DND-41 (cell line): Measurements from ENCODE around the gene STT3B.
"Not testable (repeated sequence)": the region's sequence is repeated elsewhere in the genome, so short reads cannot be mapped to it uniquely, and the experiment has no call there.

Experiments
- EZH2 ChIP-seq: IDR thresholded peaks from 3 replicates; pipeline ENCODE4 v1.6.1; 2012; ENCODE audit warnings: borderline replicate concordance, low read depth, mild to moderate bottlenecking, moderate library complexity, low read length, inconsistent platforms; ENCODE audit not compliant: severe bottlenecking
- TF ChIP-seq, protein P1 (sequence below): IDR thresholded peaks from 2 replicates; pipeline ENCODE4 v1.5.1; 2012; ENCODE audit warnings: borderline replicate concordance, low read length, moderate library complexity, mild to moderate bottlenecking; ENCODE audit not compliant: poor library complexity, severe bottlenecking; ENCODE audit errors: extremely low read depth

DNA sequence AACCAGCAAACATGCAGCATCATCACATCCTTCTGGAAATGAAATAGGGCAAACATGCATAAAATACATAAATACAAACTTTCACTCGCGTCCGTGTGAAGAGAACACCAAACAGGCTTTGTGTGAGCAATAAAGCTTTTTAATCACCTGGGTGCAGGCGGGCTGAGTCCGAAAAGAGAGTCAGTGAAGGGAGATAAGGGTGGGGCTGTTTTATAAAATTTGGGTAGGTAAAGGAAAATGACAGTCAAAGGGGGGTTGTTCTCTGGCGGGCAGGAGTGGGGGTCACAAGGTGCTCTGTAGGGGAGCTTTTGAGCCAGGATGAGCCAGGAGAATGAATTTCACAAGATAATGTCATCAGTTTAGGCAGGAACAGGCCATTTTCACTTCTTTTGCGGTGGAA is 26.2 kb upstream of the STT3B start:
- TF ChIP-seq, protein P1, sequence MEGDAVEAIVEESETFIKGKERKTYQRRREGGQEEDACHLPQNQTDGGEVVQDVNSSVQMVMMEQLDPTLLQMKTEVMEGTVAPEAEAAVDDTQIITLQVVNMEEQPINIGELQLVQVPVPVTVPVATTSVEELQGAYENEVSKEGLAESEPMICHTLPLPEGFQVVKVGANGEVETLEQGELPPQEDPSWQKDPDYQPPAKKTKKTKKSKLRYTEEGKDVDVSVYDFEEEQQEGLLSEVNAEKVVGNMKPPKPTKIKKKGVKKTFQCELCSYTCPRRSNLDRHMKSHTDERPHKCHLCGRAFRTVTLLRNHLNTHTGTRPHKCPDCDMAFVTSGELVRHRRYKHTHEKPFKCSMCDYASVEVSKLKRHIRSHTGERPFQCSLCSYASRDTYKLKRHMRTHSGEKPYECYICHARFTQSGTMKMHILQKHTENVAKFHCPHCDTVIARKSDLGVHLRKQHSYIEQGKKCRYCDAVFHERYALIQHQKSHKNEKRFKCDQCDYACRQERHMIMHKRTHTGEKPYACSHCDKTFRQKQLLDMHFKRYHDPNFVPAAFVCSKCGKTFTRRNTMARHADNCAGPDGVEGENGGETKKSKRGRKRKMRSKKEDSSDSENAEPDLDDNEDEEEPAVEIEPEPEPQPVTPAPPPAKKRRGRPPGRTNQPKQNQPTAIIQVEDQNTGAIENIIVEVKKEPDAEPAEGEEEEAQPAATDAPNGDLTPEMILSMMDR = not testable (repeated sequence)
- not testable (repeated sequence) for TF ChIP-seq EZH2
